IPS-NIHi11 (cell line): ENCODE measurements around the gene LPGAT1.
"Not testable (repeated sequence)": the region's sequence is repeated elsewhere in the genome, so short reads cannot be mapped to it uniquely, and the experiment has no call there.

Experiments used
- DNase-seq: peaks from one replicate; pipeline ENCODE4 v3.0.0; 2012; ENCODE audit warnings: mixed read lengths, low spot score

The LPGAT1 gene

DNA sequence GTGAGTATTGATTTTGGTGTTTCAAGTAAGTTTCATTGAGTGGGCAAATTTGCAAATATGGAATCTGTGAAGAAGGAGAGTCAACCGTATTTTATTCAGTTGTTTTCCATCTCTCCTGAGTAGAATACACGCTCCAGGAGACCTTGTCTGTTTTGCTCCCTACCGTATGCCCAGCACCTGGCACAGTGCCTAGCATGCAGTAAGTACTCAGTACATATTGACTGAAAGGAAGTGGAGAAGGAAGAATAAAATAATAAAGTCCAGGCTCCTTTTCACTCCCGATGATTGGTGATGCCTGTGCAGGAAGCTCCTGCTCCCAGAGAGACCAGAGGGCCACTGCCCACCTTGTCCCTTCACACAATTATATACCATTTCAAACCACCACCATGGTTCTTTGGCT is 95.8 kb downstream of the LPGAT1 start:
- DNase-seq, result no peak

DNA sequence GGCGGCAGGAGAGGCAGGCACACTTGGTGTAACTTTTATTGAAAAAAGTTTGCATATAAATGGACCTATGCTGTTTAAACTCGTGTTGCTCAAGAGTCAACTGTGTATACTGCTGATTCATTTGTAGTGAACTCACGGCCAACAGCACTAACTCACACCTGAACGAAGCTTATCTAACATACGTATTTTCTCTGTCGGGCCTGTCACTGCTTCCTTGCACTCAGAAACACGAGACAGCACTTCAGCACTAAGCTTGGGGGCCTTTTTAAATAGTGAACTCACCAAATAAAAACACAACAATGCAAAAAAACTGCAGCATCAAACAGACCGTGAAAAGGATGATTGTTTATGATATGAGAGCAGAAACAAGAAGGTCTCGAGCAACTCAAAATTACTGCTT is 96.2 kb downstream of the LPGAT1 start:
- DNase-seq, result no peak

DNA sequence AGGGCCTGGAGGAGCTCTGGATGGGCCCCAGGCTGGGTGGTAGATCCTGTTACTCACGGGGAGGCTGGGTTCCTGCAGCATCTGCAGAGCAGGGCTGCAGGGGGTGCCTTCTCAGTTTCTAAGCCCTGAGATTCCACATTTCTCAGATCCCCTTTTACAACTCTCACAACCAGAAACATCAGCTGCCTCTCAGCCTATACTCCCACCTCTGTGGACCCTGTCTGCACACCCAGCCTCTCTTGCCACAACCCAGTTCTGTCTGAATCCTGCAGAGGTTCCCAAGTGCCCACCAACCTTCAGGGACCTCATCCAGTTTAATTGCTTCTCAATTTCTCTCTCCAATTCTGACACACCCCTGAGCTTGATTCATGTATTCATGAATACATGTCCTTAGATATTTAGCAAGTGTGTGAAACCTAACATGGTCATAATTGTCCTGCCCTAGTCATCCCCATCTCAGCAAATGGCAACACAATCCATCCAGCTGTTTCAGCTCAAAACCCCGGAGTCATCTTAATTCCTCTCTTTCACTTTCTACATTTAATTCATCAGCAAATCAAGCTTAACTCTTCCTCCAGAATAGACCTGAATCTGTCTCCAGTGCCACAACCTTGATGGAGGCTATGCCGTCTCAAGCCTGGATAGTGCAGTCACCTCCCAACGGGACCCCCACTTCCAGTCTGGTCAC is 98.1 kb downstream of the LPGAT1 start:
- DNase-seq, result no peak

DNA sequence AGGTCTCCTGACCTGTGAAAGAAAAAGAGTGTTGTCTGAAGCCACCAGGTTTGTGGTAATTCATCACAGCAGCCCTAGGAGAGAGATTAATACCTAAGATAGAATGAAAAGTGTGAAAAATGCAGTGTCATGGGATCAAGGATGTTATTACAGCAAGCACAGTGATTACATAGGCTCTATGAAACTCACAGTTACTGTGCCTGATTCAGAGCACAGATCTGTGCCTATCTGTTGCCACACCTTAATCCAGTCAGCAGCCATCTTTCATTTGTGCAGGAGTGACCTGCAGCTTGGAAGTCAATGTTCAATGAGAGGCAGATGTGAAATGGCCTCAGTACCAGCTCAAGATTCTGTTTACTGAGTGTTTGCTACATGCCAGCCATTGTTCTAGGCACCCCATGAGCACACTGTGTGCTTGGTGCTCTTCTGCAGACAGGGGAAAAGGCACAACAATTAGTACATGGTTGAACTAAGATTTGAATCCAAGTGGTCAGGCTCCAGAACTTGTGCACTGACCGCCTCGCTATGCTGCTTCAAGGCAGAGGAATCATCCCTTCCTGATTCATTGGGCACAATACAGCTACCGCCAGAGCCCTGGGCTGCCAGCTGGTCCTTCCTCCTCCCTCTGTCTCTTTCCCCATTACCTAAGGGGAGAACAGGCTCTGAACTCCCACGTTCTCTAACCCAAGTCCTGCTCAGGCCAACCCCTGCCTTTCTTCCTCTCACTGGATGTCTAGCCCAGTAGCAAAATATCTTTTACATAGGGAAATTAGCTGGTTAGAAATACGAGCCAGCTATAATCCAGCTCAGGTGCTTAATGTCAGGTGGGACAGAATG is 98.9 kb downstream of the LPGAT1 start:
- no peak for DNase-seq

DNA sequence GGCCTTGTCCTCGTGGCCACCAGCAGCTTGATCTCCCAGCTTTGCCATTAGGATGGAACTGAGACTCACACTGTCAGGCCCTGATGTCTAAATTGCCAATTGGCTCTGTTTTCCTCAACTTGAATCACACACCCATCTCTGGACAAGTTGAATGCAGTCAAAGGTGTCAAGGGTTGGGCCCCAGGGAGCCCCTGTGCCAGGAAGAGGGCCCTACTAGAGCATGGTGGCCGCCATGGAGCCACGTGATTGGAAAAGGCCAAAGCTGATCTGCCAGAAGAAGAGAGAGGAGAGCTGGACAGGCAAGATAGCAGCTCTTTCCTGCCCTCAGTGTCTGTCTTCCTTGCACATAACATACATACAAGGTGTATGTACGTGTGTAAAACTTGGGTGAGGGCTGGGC is 100.2 kb downstream of the LPGAT1 start:
- DNase-seq, result no peak

DNA sequence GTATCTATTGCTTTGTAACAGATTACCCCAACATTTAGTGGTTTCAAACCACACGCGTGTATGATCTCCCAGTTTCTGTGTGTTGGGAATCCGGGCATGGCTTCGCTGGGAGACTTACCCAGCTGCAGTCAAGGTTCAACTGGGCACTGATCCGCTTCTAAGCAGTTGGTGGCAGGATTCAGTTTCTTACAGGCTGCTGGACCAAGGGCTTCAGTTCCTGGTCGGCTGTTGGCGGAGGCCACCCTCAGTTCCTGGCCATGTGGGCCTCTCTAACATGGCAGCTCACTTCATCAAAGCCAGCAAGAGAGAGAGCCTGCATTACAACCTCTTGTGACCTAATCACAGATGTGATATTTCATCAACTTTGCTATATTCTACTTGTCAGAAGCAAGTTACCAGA is 101.3 kb downstream of the LPGAT1 start:
- no peak for DNase-seq

DNA sequence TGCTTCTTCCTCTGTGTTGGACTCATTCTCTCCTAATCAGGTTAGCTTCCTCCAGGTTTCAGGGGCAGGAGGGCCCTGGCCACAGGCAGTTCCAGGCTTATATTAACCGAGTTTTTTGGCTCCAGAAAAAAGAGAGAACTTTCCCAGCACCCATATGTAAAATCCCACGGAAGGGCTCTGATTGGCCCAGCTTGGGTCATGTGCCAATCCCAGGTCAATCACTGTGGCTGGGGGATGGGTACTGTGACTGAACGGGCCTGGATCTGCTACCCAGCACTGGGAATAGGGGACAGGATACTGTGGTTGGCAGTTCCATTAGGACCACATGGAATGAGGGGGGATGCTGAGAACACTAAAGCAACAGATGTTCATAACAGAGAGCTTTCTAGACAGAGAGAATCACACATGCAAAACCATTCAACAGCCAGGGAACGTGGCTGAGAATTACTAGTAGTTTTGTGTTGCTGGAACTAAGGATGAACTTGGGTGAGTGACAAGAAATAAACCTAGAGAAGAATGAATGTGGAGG is 104.0 kb downstream of the LPGAT1 start:
- no peak for DNase-seq

DNA sequence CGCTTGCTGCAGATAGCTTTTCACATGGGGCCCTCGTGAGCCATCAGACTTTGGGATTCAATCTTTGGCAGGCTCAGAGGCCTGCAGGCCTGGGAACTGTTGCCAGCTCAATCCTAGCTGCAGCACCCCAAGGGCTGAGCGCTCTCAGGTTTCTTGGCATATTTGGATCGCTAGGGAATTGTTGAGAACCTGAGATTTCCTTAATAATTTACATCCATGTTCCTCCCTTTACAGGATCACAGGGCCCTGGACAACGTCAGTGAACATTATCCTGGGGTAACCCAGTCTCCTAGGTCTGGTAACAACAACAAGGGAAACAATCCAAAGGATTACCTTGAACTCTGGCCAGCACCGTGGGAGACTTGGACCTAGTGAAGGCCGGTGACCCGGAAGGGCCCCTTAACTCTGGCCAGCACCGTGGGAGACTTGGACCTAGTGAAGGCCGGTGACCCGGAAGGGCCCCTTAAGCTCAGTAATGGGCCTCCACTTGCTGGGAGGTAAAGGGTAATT is 105.8 kb downstream of the LPGAT1 start:
- no peak for DNase-seq

DNA sequence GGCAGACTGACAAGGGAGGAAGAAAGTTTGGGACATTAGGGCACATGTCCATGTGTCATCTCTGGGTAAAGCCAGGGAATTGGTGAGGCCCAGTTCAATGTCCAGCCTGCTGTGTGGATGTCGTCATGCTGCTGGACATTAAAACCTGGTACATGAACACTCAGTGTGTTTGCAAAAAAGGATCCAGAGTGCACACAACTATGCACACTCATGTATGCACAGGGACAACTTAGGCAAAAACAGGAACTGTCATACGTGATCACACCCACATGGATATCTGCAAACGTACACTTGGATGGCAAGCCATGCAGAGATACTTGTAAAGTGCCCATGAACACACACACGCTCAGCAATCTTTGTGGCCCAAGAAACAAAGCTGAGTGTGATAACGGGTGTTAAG is 107.3 kb downstream of the LPGAT1 start:
- DNase-seq, result no peak

DNA sequence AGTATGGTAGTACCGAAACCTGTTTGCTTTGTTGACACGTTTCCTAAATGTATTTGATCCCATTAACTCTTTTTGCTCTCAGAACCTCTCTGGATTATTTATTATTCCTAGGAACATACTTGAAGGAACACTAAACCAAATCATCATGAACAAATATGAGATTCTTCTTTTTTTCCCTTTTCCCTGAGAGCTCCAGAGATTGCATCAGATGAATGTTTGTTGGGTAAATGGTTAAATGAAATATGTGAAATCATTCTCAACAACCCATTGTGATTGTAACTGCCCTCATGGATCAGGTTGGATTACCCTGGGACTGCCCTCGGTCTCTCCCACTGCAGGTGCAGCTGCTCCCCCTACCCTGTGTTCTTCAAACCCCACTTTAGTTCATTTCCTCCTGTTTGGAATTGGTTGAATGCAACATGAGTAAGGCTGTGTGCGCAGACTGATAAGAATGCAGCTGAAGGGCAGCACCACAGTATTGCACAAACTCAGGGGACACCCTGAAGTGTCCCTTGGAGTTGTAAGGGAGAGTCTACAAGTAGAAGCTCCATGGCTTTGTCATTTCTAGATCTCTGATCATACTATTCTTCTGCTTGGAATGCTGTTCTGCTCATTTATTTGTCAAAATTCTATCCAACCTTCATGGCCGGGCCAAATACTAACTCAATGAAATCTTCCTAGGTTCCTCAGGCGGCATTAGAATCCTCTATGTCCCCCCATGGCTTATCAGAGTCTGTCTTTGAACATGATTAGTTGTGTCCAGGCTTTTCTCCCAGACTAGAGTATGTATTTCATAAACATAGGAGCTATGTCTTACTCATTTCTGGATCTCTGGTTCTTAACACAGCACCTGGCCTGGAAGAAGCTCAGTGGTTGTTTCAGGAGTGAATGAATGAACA is 108.0 kb downstream of the LPGAT1 start:
- DNase-seq, result no peak

DNA sequence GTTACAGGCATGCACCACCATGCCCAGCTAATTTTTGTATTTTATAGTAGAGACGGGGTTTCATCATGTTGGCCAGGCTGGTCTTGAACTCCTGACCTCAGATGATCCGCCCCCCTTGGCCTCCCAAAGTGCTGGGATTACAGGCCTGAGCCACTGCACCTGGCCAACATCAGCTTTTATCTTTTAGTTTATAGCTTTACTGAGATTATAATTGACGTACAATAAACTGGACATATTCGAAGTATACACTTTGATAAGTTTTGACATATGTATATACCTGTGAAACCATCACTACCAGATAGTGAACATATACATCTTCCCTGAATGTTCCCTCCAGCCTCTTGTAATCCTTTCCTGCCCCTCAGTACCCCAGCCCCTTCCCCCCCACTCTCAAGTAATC is 114.0 kb downstream of the LPGAT1 start:
- not testable (repeated sequence) for DNase-seq

DNA sequence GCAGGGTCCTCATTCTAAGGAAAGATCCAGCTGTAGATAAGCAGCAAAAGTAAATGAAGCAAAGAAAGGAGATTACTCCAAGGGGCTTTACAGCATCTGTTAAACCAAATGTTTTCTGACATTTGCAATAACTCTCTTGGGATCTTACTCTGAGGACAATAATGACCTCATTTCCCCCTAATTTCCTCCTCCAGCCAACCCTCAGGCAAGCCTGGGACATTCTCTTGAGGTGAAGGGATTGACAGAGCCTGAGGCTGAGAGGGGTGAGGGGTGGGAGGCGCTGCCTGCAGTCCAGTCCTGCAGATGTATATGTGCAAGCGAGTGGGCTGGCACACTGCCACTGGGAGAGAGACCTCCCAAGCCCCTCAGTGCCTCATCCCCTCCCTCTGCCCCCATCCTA is 114.6 kb downstream of the LPGAT1 start:
- DNase-seq, result no peak

DNA sequence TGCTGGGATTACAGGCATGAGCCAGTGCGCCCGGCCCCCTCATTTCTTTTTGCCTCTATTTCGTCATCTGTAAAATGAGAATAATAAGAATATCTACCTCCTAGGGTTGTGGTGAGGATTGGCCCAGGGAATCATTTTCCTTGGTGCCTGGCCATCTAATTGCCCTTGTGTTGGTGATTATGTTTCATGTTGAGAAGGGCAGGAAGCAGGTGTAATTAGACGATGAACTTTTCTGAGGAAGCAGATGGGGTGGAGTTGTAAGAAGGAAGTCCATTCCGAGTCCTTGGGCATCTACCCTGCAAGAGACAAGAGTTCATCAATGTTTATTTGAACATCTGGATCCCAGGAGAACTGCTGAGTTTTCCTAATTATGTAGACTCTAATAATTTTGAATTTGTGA is 116.4 kb downstream of the LPGAT1 start:
- no peak for DNase-seq

DNA sequence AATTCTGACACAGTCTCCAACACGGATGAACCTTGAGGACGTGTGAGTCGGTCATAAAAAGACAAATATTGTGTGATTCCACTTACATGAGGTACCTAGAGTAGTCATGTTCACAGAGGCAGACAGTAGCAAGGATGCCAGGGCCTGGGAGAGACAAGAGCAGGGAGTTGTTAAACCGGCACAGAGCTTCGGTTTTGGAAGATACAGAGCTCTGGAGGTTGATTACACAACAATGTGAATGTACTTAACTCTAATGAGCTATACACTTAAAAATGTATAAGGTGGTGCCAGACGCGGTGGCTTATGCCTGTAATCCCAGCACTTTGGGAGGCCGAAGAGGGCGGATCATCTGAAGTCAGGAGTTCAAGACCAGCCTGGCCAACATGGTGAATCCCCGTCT is 117.3 kb downstream of the LPGAT1 start:
- DNase-seq, result no peak

DNA sequence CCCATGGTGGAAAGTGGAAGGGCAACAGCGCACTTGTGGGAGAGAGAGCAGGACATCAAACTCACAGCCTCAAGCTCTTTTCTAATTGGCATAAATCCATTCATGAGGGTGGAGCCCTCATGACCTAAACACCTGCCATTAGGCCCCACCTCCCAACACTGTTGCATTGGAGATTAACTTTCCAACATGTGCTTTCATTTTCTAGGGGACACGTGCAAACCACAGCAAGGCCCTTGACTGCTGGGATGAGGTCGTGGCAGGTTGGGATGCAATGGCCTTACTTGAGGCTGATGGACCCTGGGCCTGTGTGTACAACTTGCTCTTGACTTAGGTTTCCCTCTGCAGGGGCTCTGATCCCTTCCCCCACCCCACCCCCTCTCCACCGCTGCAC is 119.3 kb downstream of the LPGAT1 start:
- no peak for DNase-seq

DNA sequence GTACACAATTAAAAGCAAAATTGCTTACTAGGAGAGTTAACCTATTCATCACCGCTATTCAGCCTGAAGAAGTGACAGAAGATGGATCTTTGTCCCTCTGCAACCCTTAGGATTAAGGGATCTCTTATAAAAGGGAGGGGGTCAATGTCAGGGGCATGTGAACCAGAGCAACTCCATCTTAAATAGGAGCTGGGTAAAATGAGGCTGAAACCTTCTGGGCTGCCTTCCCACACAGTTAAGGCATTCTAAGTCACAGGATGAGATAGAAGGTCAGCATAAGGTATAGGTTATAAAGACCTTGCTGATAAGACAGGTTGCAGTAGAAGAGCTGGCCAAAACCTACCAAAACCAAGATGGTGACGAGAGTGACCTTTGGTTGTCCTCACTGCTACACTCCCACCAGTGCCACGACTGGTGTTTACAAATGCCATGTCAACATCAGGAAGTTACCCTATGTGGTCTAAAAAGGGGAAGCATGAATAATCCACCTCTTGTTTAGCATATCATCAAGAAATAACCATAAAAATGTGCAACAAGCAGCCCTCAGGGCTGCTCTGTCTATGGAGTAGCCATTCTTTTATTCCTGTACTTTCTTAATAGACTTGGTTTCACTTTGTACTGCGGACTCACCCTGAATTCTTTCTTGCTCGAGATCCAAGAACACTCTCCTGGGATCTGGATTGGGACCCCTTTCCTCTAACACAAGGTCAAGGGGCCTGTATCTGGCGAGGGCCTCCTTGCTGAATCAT is 119.8 kb downstream of the LPGAT1 start:
- DNase-seq, result no peak

DNA sequence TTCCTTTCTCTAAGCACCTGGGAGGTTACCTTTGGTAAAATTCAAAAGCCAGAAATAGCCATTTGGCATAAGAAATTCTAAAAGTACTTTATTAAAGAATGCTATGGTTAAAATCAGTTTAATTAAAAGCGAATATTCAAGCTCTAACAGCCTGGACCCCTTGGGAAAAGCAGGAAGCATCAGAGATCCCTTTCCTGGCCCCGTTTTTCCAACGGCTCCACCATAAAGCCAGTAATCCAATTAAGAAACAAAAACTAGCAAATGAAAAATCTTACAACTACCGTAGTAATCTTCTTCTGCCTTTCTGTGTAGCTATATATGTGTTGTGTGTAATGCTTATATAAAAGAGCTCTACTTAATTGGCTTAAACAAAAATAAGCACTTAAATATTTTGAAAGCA is 121.6 kb downstream of the LPGAT1 start:
- no peak for DNase-seq

DNA sequence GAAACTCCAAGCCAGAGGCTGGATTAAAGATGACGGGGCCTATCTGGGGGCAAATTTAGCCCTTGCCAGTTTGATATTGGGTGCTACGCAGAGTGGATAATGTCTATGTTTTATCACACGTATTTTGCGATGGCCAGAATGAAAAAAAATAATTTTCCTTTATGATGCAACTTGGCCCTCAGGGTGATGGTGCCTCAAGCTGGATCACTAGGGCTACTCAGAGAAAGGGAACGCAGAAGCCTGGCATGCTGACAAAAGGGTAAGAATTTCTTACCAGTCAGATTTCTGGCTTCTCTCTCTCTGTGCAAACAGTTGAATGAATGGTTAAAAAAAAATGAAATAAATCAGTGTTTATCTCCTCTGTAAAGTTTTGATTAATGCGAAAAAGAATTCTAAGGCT is 122.6 kb downstream of the LPGAT1 start:
- DNase-seq, result no peak

DNA sequence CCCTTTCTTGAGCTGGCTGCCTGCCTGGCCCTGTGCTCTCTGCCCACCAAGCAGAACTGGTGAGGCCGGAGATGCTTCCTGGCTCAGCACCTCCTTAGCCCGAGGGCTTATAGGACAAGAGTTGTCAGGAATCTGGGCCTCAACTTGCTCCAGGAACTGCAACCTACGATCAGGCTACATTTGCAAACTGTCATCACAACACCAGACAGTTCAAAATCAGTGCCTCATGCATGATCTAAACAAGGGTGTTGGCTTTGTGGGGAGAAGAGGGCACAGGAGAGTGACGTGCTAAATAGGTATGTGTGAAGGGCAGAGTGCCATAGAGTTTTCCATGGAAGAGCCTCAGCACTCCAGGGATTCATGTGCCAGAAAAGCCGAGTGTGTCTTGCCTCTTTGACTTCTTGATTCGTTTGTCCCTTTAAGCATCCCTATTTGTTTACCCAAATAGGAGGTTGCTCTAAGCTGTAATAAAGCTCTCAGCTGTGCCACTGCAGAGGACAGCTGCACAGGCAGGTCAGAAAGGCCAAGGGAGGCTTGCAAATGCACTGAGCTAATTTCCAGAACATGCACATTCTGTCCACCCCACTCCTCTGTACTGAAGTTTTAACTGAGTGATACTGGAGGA is 125.0 kb downstream of the LPGAT1 start:
- DNase-seq, result no peak

DNA sequence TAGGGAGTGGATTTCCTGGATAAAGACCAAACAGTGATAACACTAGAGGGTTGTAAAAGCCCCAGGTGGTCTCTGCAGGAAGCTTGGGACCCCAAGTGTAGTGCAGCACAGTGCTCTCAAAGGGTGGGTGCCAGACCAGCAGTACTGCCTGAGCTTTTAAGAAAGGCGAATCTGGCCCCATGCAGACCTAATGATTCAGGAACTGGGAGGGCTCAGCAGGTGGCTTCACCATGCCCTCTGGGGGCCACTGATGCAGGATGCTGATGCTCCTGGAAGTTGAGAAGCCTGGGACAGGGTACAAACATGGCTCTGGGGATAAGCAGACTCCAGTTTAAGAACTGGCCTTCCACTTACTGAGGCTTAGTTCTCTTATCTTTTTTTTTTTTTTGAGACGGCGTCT is 126.0 kb downstream of the LPGAT1 start:
- no peak for DNase-seq
